ENCODE results near the gene EIF1.

The EIF1 gene

GRCh38 chr17:41666708-41667279 lies 21.9 kb upstream of the EIF1 start:
- peak overlapping the region; percentile 93 for H3K4me2 ChIP-seq (ENCODE audit: insufficient read depth, low read length, poor library complexity, severe bottlenecking)
- peak overlapping the region; percentile 88 for H2BK15ac ChIP-seq (ENCODE audit: low read length)
- H3K14ac ChIP-seq (ENCODE audit: low read length) = peak overlapping the region; percentile 65
- no peaks in the 10 kb centered on the region for H3K79me1 ChIP-seq (ENCODE audit: low read depth, low read length)
- peak overlapping the region; percentile 95 for H2BK120ac ChIP-seq (ENCODE audit: low read depth, low read length)
- H2AK5ac ChIP-seq (ENCODE audit: low read depth, low read length) = peak overlapping the region; percentile 38
- no peaks in the 10 kb centered on the region for H3K9me3 ChIP-seq (replicated peaks in 1 of 2; ENCODE audit: control insufficient read depth in 2 of 2, insufficient read depth in 1 of 2, low read depth in 1 of 2, low read length in 2 of 2)
- peaks cover 0 to 11% (median 8%) of the 10 kb centered on the region in 3 experiments for H3K27me3 ChIP-seq (ENCODE audit: control insufficient read depth in 3 of 3, insufficient read depth in 3 of 3, low read depth in 1 of 3, low read length in 3 of 3)
- no peaks in the 10 kb centered on the region for H3K36me3 ChIP-seq (replicated peaks in 1 of 2; ENCODE audit: control insufficient read depth in 2 of 2, insufficient read depth in 2 of 2, low read length in 2 of 2)
- H3K4ac ChIP-seq (ENCODE audit: low read length) = no peak overlapping the region
- no peak overlapping the region for H3K27ac ChIP-seq (replicated peaks; ENCODE audit: low read length)
- peak overlapping the region; percentile 89 for H3K18ac ChIP-seq (ENCODE audit: low read length)
- H3K23ac ChIP-seq (ENCODE audit: low read depth, low read length, poor library complexity) = peak overlapping the region; percentile 81
- peak; percentile 77 for DNase-seq (ENCODE audit: low spot score)
- H4K8ac ChIP-seq (ENCODE audit: low read depth, low read length) = peak overlapping the region; percentile 77
- peak overlapping the region; percentile 86 for H3K9ac ChIP-seq (ENCODE audit: low read depth, low read length, poor library complexity)
- no peak overlapping the region for H4K91ac ChIP-seq (ENCODE audit: low read depth, low read length, poor library complexity)
- peak overlapping the region; percentile 44 to 70 for H3K4me3 ChIP-seq (ENCODE audit: low read length in 2 of 2)
- peak overlapping the region; percentile 92 for H2BK12ac ChIP-seq (ENCODE audit: low read length)
- peaks cover 8 to 11% of the 10 kb centered on the region in 2 donors for H3K4me1 ChIP-seq (ENCODE audit: control insufficient read depth in 2 of 2, insufficient read depth in 1 of 2, low read depth in 1 of 2, low read length in 2 of 2)
- H2BK5ac ChIP-seq (ENCODE audit: low read length) = no peak overlapping the region
- H2AFZ ChIP-seq (ENCODE audit: low read length) = peak overlapping the region; percentile 95
- whole genome bisulfite sequencing, 2 donors (ENCODE audit: extremely low coverage in 2 of 2, insufficient read length in 2 of 2, insufficient replicate concordance in 1 of 2) = no CpG with 5 or more reads among the region's 23 CpGs

- no peak for DNase-seq (ENCODE audit: low spot score)
- H3K79me1 ChIP-seq (ENCODE audit: low read depth, low read length) = no peaks in the 10 kb centered on the region
Measured at GRCh38 chr17:41667280-41668041, 21.2 kb upstream of the EIF1 start.

GRCh38 chr17:41672153-41672552 lies 16.5 kb upstream of the EIF1 start:
- H3K4me1 ChIP-seq (ENCODE audit: control insufficient read depth in 2 of 2, insufficient read depth in 1 of 2, low read depth in 1 of 2, low read length in 2 of 2) = peaks cover under 1 to 2% of the 10 kb centered on the region in 2 donors
- no CpG with 5 or more reads among the region's 7 CpGs for WGBS, 2 donors (ENCODE audit: extremely low coverage in 2 of 2, insufficient read length in 2 of 2, insufficient replicate concordance in 1 of 2)
- no peak overlapping the region for H2BK15ac ChIP-seq (ENCODE audit: low read length)
- H3K4me2 ChIP-seq (ENCODE audit: insufficient read depth, low read length, poor library complexity, severe bottlenecking) = no peak overlapping the region
- H2AK5ac ChIP-seq (ENCODE audit: low read depth, low read length) = no peak overlapping the region
- no peak overlapping the region for H2BK5ac ChIP-seq (ENCODE audit: low read length)
- no peaks in the 10 kb centered on the region for H3K36me3 ChIP-seq (replicated peaks in 1 of 2; ENCODE audit: control insufficient read depth in 2 of 2, insufficient read depth in 2 of 2, low read length in 2 of 2)
- H2AFZ ChIP-seq (ENCODE audit: low read length) = no peak overlapping the region
- no peak overlapping the region for H3K23ac ChIP-seq (ENCODE audit: low read depth, low read length, poor library complexity)
- H2BK12ac ChIP-seq (ENCODE audit: low read length) = no peak overlapping the region
- H3K4ac ChIP-seq (ENCODE audit: low read length) = no peak overlapping the region
- no peak overlapping the region for H3K9ac ChIP-seq (ENCODE audit: low read depth, low read length, poor library complexity)
- no peak for DNase-seq (ENCODE audit: low spot score)
- H3K4me3 ChIP-seq (ENCODE audit: low read length in 2 of 2) = no peak overlapping the region
- H3K27me3 ChIP-seq (ENCODE audit: control insufficient read depth in 3 of 3, insufficient read depth in 3 of 3, low read depth in 1 of 3, low read length in 3 of 3) = peaks cover 0 to 10% (median 7%) of the 10 kb centered on the region in 3 experiments
- H4K91ac ChIP-seq (ENCODE audit: low read depth, low read length, poor library complexity) = no peak overlapping the region
- no peak overlapping the region for H4K8ac ChIP-seq (ENCODE audit: low read depth, low read length)
- no peak overlapping the region for H3K18ac ChIP-seq (ENCODE audit: low read length)
- no peak overlapping the region for H3K14ac ChIP-seq (ENCODE audit: low read length)
- H3K79me1 ChIP-seq (ENCODE audit: low read depth, low read length) = no peaks in the 10 kb centered on the region
- no peaks in the 10 kb centered on the region for H3K9me3 ChIP-seq (replicated peaks in 1 of 2; ENCODE audit: control insufficient read depth in 2 of 2, insufficient read depth in 1 of 2, low read depth in 1 of 2, low read length in 2 of 2)
- H2BK120ac ChIP-seq (ENCODE audit: low read depth, low read length) = no peak overlapping the region
- no peak overlapping the region for H3K27ac ChIP-seq (replicated peaks; ENCODE audit: low read length)

More at GRCh38 chr17:41667280-41668041, 21.2 kb upstream of the EIF1 start:
- peak overlapping the region; percentile 80 for H4K91ac ChIP-seq (ENCODE audit: low read depth, low read length, poor library complexity)
- H3K18ac ChIP-seq (ENCODE audit: low read length) = peak overlapping the region; percentile 67
- H3K4ac ChIP-seq (ENCODE audit: low read length) = no peak overlapping the region
- peak overlapping the region; percentile 3 for H2BK15ac ChIP-seq (ENCODE audit: low read length)
- no CpG with 5 or more reads among the region's 23 CpGs for WGBS, 2 donors (ENCODE audit: extremely low coverage in 2 of 2, insufficient read length in 2 of 2, insufficient replicate concordance in 1 of 2)
- no peak overlapping the region for H2BK5ac ChIP-seq (ENCODE audit: low read length)
- peak overlapping the region; percentile 92 for H2BK12ac ChIP-seq (ENCODE audit: low read length)
- no peak overlapping the region for H3K14ac ChIP-seq (ENCODE audit: low read length)
- H2AK5ac ChIP-seq (ENCODE audit: low read depth, low read length) = peak overlapping the region; percentile 24
- peak overlapping the region; percentile 81 for H3K23ac ChIP-seq (ENCODE audit: low read depth, low read length, poor library complexity)
- no peak overlapping the region for H3K27ac ChIP-seq (replicated peaks; ENCODE audit: low read length)
- H3K9me3 ChIP-seq (replicated peaks in 1 of 2; ENCODE audit: control insufficient read depth in 2 of 2, insufficient read depth in 1 of 2, low read depth in 1 of 2, low read length in 2 of 2) = no peaks in the 10 kb centered on the region
- H3K36me3 ChIP-seq (replicated peaks in 1 of 2; ENCODE audit: control insufficient read depth in 2 of 2, insufficient read depth in 2 of 2, low read length in 2 of 2) = no peaks in the 10 kb centered on the region
- H3K9ac ChIP-seq (ENCODE audit: low read depth, low read length, poor library complexity) = no peak overlapping the region
- peak overlapping the region in 1 of 2 donors; percentile 14 for H3K4me3 ChIP-seq (ENCODE audit: low read length in 2 of 2)
- peaks cover 0 to 11% (median 8%) of the 10 kb centered on the region in 3 experiments for H3K27me3 ChIP-seq (ENCODE audit: control insufficient read depth in 3 of 3, insufficient read depth in 3 of 3, low read depth in 1 of 3, low read length in 3 of 3)
- H4K8ac ChIP-seq (ENCODE audit: low read depth, low read length) = peak overlapping the region; percentile 48
- peaks cover 8 to 11% of the 10 kb centered on the region in 2 donors for H3K4me1 ChIP-seq (ENCODE audit: control insufficient read depth in 2 of 2, insufficient read depth in 1 of 2, low read depth in 1 of 2, low read length in 2 of 2)
- H2AFZ ChIP-seq (ENCODE audit: low read length) = peak overlapping the region; percentile 95
- peak overlapping the region; percentile 93 for H3K4me2 ChIP-seq (ENCODE audit: insufficient read depth, low read length, poor library complexity, severe bottlenecking)
- H2BK120ac ChIP-seq (ENCODE audit: low read depth, low read length) = peak overlapping the region; percentile 95
